Amniotic epithelial cell (primary cell): ENCODE measurements around the gene PAK1.
"Not testable (repeated sequence)": the region's sequence is repeated elsewhere in the genome, so short reads cannot be mapped to it uniquely, and the experiment has no call there.

Source experiments
- DNase-seq: peaks from one replicate; pipeline ENCODE4 v3.0.0-alpha.2; 2010; ENCODE audit warnings: low read depth

PAK1 gene

GRCh38 chr11:77402218-77402556 is 71.7 kb downstream of the PAK1 start:
- DNase-seq: no peak

- no peak for DNase-seq
These were observed 72.2 kb downstream of the PAK1 start for GRCh38 chr11:77401486-77402217.

- DNase-seq: no peak
These were observed 73.0 kb downstream of the PAK1 start for GRCh38 chr11:77400775-77401449.

GRCh38 chr11:77400271-77400670 is 73.6 kb downstream of the PAK1 start:
- DNase-seq: no peak

- no peak for DNase-seq
These were observed 76.3 kb downstream of the PAK1 start for GRCh38 chr11:77397631-77398030.

- DNase-seq: no peak
These were observed 77.0 kb downstream of the PAK1 start for GRCh38 chr11:77396911-77397310.

GRCh38 chr11:77396305-77396704 is 77.6 kb downstream of the PAK1 start:
- DNase-seq: no peak

GRCh38 chr11:77395460-77396173 is 78.3 kb downstream of the PAK1 start:
- no peak for DNase-seq

GRCh38 chr11:77392842-77393241 is 81.1 kb downstream of the PAK1 start:
- no peak for DNase-seq

GRCh38 chr11:77387701-77388100 is 86.2 kb downstream of the PAK1 start:
- DNase-seq: no peak

GRCh38 chr11:77386178-77386577 is 87.7 kb downstream of the PAK1 start:
- DNase-seq: no peak

- DNase-seq: not testable (repeated sequence)
These were observed 88.6 kb downstream of the PAK1 start for GRCh38 chr11:77385255-77385771.

- DNase-seq: no peak
These were observed 89.3 kb downstream of the PAK1 start for GRCh38 chr11:77384571-77384970.

- DNase-seq: not testable (repeated sequence)
These were observed 90.5 kb downstream of the PAK1 start for GRCh38 chr11:77383349-77383748.

GRCh38 chr11:77381729-77382665 is 91.9 kb downstream of the PAK1 start:
- DNase-seq: peak; percentile 71

- no peak for DNase-seq
These were observed 94.0 kb downstream of the PAK1 start for GRCh38 chr11:77379934-77380333.

- DNase-seq: peak; percentile 23
These were observed 94.6 kb downstream of the PAK1 start for GRCh38 chr11:77379253-77379652.

- no peak for DNase-seq
These were observed 96.2 kb downstream of the PAK1 start for GRCh38 chr11:77377734-77378133.

- DNase-seq: no peak
These were observed 98.8 kb downstream of the PAK1 start for GRCh38 chr11:77375107-77375506.

GRCh38 chr11:77374611-77375031 is 99.3 kb downstream of the PAK1 start:
- DNase-seq: peak; percentile 24

- DNase-seq: peak; percentile 23
These were observed 99.8 kb downstream of the PAK1 start for GRCh38 chr11:77374108-77374507.

GRCh38 chr11:77372726-77373125 is 101.2 kb downstream of the PAK1 start:
- peak; percentile 15 for DNase-seq
